Activated gamma-delta T cell (primary cell): ENCODE data around the gene RBM41.
A peak's percentile ranks its signal among the peaks of the same experiment; 100 is the strongest.
"Not testable (repeated sequence)": the region's sequence is repeated elsewhere in the genome, so short reads cannot be mapped to it uniquely, and the experiment has no call there.

Experiments
- DNase-seq: peaks from one replicate; lab custom pipeline; 2025; lab: John Stamatoyannopoulos, UW
- total RNA-seq, 2 donors: gene quantifications; one replicate each; lab custom pipeline; 2026; lab: John Stamatoyannopoulos, UW

RBM41 gene
- 40.8 to 43.9 reads per million in 2 donors for total RNA-seq

- peak; percentile 17 for DNase-seq
These were observed at the start of gene RBM41 for GRCh38 chrX:107118322-107119147. TSS of gene RBM41 (minus strand) at chrX:107118822. CDS start at chrX:107118773, 49 bp downstream.

GRCh38 chrX:107168257-107168656 lies 49.6 kb upstream of the RBM41 start:
- DNase-seq, result no peak

GRCh38 chrX:107167163-107167921 lies 48.7 kb upstream of the RBM41 start:
- DNase-seq, result no peak

GRCh38 chrX:107157618-107158017 lies 39.0 kb upstream of the RBM41 start:
- not testable (repeated sequence) for DNase-seq

- DNase-seq, result not testable (repeated sequence)
These were observed 37.2 kb upstream of the RBM41 start for GRCh38 chrX:107155621-107156430.

- no peak for DNase-seq
These were observed 36.4 kb upstream of the RBM41 start for GRCh38 chrX:107154787-107155620.

GRCh38 chrX:107153005-107153404 lies 34.4 kb upstream of the RBM41 start:
- no peak for DNase-seq

GRCh38 chrX:107146670-107147069 lies 28.0 kb upstream of the RBM41 start:
- no peak for DNase-seq

GRCh38 chrX:107135965-107136307 lies 17.3 kb upstream of the RBM41 start:
- no peak for DNase-seq

- no peak for DNase-seq
These were observed 16.7 kb upstream of the RBM41 start for GRCh38 chrX:107135049-107135964.

GRCh38 chrX:107123750-107124149 lies 5.1 kb upstream of the RBM41 start:
- DNase-seq, result no peak

GRCh38 chrX:107119283-107119682 lies 661 bp upstream of the RBM41 start:
- no peak for DNase-seq

GRCh38 chrX:107117993-107118321 lies 665 bp downstream of the RBM41 start:
- no peak for DNase-seq

GRCh38 chrX:107107459-107107858 lies 11.2 kb downstream of the RBM41 start:
- no peak for DNase-seq

GRCh38 chrX:107102980-107103379 lies 15.6 kb downstream of the RBM41 start:
- DNase-seq, result no peak

- DNase-seq, result no peak
These were observed 42.5 kb downstream of the RBM41 start for GRCh38 chrX:107076158-107076557.

- not testable (repeated sequence) for DNase-seq
These were observed 60.9 kb downstream of the RBM41 start for GRCh38 chrX:107057731-107058130.

- DNase-seq, result no peak
These were observed 63.6 kb downstream of the RBM41 start for GRCh38 chrX:107054978-107055377.

GRCh38 chrX:107050195-107050709 lies 68.4 kb downstream of the RBM41 start:
- DNase-seq, result no peak

GRCh38 chrX:107047622-107048021 lies 71.0 kb downstream of the RBM41 start:
- DNase-seq, result no peak
